DMS53 (cell line): Measurements from ENCODE around the gene NCF2.

Experiments
- DNase-seq: peaks from one replicate; lab custom pipeline; 2025; lab: John Stamatoyannopoulos, UW

The NCF2 gene

GRCh38 chr1:183612407-183612806 lies 22.1 kb upstream of the NCF2 start:
- no peak for DNase-seq

- DNase-seq = no peak
These were observed 20.8 kb upstream of the NCF2 start for GRCh38 chr1:183611021-183611420.

DNA sequence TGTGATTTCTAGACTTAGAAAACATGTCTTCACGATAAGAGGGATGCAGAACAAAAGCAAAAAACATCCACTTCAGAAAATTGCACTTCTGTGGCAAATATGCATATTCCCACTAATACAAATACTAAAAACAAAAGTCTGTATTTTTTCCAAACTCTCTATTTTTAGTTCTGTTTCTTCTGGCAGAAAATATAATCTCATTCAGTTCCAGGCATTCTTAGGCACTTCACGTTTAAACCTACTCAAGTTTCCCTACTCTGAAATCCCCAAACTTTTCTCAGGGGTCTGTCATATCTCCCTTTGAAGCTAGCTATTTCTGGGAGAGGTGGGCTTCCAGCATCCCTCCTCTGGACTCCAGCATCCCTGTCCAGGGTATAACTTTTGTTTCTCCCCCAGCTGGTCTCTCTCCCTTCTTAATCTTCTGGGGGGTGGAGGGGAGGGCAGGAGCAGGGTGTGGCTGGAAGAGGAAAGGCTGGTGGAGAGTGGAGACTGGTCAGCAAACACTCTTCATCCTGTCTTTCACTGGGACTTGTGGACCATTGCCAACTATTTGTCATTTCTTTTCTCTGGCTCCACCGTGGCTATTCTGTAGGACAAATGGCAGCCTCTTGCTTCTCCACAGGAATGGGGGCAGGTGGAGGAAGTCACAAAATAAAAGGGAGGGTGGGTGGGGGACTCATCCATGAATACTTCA lies 19.6 kb upstream of the NCF2 start:
- DNase-seq = no peak

DNA sequence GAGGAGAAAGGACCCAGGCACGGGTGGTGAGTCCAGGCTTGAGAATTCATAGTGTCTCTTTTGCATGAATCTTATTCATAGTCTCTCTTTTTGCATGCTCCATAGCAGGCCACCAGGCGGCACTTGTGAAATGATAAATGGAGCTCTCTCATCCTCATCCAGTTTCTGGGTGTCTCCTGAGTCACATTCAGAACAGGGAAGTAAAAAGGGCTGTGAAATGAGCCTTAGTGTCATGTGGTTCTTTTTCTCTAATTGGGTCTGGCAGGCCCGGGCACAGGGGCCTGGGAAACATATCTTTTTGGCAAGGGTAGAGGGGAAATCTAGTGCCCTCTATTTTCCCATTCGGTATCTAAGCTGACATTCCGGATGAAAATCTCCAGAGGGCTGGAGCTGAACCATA lies 19.1 kb upstream of the NCF2 start:
- peak; percentile 44 for DNase-seq

DNA sequence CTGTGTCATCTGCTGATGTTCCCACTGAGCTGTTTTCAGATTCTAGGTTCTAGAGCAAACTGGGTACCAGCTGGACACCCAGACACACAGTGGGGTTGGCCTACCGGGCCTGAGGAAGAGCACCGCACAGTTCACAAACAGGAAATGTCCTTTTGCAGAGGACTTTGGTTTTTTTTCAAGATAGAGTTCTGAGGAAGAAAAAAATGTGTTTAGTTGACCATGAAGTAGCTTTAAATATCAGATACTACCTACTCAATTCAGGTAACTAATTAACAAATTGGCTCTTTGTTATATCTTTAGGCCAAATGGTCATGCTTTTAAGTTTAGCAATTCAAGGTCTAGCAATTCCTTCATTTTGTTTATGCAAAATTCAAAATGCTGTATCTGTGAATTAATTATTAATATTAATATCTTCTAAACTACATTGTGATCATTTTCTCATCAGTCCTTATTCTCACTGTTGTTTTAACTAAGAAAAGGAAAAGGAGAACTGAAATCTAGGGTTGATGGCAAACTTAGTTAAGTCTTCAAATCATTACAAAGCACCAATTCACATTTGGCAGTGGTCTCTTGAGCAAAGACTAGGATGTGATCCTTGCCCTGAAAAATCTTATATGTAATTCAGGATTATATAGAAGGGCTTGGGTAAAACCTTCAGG lies 17.2 kb upstream of the NCF2 start:
- no peak for DNase-seq

DNA sequence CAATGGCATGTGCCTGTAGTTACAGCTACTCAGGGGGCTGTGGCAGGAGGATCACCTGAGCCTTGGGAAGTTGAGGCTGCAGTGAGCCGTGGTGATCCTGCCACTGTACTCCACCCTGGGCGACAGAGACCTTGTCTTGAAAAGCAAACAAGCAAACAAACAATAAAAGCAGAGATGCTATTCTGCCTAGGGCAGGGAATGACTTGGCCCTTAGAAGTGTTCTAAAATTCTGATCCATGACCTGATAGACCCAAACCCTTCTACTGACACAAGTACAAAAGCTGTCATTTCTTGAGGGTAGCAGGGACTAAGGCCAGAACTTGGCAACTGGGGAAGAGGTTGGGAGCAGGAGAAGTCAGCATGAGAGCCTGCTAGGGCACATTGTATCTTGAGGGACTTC lies 15.6 kb upstream of the NCF2 start:
- DNase-seq = no peak

GRCh38 chr1:183604815-183605214 lies 14.6 kb upstream of the NCF2 start:
- no peak for DNase-seq

- no peak for DNase-seq
These were observed 14.0 kb upstream of the NCF2 start for GRCh38 chr1:183604038-183604808.

- DNase-seq = no peak
These were observed 12.3 kb upstream of the NCF2 start for GRCh38 chr1:183602510-183602909.

DNA sequence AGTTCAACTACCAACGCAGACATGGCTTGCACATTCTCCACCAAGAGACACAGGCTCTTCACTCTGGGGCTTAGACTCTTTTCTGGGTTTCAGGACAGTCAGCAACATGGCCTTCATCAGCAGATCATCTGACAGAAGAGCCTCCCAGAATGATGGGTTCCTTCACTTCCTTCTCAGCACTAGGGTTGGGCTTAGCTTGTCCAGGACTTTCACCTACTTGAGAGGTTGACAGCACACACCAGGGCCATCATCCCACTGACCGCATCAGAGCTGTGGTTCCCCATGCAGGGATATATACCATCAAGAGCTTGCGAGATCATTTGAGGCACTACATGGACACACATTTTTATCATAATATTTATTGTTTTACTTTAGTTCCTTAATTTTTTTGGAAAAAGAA lies 10.4 kb upstream of the NCF2 start:
- no peak for DNase-seq

DNA sequence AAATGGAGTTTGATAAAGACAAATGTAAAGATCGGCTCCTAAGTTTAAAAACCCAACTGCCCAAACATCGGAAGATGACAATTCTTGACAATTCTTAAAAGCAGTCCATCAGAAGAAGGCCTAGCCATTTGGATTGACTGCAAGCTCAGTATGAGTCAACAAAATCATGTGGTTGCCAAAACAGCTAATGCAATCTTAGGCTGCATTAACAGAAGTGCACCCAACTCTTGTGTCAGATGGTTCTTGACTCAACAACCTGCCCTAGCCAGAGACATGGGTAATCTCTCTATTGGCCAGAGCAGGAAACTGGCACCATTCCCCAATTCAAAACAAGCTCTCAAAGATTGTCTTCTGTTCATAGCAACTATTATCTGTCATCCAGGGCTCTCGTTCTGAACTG lies 9.9 kb upstream of the NCF2 start:
- peak; percentile 21 for DNase-seq

GRCh38 chr1:183598386-183598785 lies 8.1 kb upstream of the NCF2 start:
- DNase-seq = no peak

DNA sequence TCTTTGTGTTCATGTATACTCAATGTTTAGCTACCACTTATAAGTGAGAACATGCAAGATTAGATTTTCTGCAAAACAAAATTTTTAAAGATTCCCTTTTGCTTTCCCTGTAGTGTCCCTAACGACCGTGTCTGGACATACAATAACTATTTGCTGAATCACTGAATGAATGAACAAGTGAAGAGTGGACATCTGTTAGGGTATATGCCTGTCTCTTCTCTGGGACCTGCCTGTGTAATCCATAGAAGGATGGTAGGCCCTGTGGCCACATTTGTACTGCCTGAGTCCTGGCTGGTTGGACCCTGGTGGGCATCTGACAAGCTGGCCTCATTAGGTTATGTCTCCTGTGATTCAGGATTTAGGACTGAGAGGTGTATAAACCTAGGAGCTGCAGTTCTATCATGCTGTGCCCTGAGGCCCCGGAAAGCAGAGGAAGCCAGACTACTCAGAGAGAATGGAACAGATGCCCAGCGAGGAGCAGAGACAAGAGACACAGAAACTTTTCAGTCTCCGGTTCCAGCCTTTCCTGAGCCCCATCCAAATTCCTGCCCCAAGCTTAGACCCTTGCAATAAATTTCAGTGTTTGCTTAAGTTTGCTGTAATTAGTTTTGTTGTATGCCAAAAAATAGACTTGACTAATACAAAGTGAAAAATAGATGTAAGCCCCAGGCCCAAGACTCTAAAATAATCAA lies 7.5 kb upstream of the NCF2 start:
- no peak for DNase-seq

- DNase-seq = no peak
These were observed 6.2 kb upstream of the NCF2 start for GRCh38 chr1:183596500-183596899.

DNA sequence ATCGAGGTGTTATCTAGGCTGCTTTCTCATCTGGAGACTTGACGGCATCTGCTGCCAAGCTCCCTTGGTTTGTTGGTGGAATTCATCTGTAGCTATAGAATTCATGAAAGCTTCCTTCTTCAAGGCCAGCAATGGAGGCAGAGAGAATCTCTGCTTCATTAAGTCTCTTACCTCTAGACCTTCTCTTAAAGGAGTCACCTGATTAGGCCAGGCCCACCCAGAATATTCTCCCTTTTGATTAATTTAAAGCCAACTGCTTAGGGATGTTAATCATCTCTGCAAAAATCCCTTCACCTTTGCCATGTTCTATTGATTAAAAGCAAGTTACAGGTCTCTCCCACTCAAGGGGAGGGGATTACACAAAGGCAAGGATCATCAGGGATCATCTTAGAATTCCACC lies 5.3 kb upstream of the NCF2 start:
- no peak for DNase-seq

- no peak for DNase-seq
These were observed 3.1 kb upstream of the NCF2 start for GRCh38 chr1:183593356-183593755.

- no peak for DNase-seq
These were observed 2.5 kb upstream of the NCF2 start for GRCh38 chr1:183592733-183593132.

DNA sequence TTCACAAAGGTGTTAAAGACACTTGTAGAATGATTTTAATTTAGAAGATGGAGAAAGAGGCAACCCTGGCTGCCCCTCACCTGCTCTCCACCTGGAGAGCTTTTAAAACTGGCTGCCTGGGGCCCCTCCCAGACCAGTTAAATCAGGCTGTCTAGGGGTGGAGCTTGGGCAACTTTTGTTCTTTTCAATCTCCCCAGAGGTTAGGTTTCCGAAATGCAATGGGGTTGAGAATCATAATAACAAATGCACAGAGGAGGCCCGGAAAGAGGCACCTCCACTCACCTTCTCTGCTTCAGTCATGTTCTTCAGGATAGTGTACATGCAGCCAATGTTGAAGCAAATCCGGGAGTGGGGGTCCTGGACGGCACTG lies 400 bp downstream of the NCF2 start:
- DNase-seq = no peak

GRCh38 chr1:183589384-183589783 lies 875 bp downstream of the NCF2 start:
- no peak for DNase-seq

DNA sequence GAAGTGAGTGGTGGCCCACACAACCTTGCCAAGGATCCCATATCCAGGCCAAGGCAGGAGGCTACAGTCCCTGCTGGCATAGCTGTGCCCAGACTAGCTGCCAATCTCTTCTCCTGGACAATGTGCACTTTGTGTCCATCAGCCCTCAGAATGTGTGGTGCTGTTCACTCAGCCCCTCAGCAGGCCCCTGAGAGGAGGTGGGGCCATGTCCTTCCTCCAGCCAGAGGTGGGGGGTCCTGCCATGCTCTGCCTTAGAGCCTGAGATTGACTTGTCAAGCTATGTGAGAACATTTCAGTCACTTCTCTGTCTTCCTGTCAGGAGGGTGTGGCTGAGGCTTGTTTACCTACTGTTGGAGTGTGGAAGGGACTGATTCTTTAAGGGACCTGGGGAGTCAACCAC lies 1.4 kb downstream of the NCF2 start:
- DNase-seq = no peak

- DNase-seq = no peak
These were observed 3.3 kb downstream of the NCF2 start for GRCh38 chr1:183586926-183587325.

DNA sequence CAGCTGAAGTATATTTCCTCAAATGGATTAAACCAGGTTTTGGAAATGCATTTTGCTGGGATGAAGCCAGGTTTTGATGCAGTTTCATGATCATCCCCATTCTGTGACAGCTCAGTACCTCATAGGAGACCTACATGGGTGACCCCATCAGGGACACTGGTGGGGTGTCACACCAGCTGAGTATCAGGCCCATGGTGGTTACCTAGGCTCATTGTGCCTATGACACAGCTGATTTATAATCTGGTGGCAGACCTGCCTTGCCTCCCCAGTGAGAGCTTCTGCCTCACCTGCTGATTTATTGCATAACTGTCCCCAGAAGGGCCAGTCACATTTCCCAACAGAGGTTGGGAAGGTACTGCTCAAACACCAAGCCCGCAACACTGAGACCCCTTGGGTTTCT lies 3.8 kb downstream of the NCF2 start:
- no peak for DNase-seq

- DNase-seq = peak; percentile 13
These were observed 5.2 kb downstream of the NCF2 start for GRCh38 chr1:183585038-183585437.
